GM12891 (cell line): ENCODE results near the gene OTUB1.

Experiments used
- DNase-seq: peaks from one replicate; pipeline ENCODE4 v3.0.0; 2011; ENCODE audit warnings: low spot score; ENCODE audit not compliant: insufficient read length
- FAIRE-seq: peaks from 2 replicates; lab custom pipeline; 2011; peaks lifted over from hg19 to GRCh38; lab: Jason Lieb, UNC
- PAX5 ChIP-seq: IDR thresholded peaks from 2 replicates; pipeline ENCODE4 v1.6.1; 2011; ENCODE audit warnings: low read length, moderate library complexity, mild to moderate bottlenecking; ENCODE audit not compliant: insufficient read depth, severe bottlenecking
- POLR2A ChIP-seq: IDR thresholded peaks from 2 replicates; pipeline ENCODE4 v1.6.1; 2011; ENCODE audit warnings: low read depth, low read length, control low read depth
- POLR2AphosphoS5 ChIP-seq: IDR thresholded peaks from 2 replicates; pipeline ENCODE4 v1.6.1; 2011; ENCODE audit warnings: low read depth, low read length, control low read depth
- POU2F2 ChIP-seq: IDR thresholded peaks from 2 replicates; pipeline ENCODE4 v1.6.1; 2011; ENCODE audit warnings: low read depth, mild to moderate bottlenecking, control low read depth, low read length, moderate library complexity
- SPI1 ChIP-seq: IDR thresholded peaks from 2 replicates; pipeline ENCODE4 v1.6.1; 2011; ENCODE audit warnings: low read depth, low read length, control low read depth
- TAF1 ChIP-seq: IDR thresholded peaks from 2 replicates; pipeline ENCODE4 v1.6.1; 2011; ENCODE audit warnings: low read depth, low read length, control low read depth

OTUB1 gene

DNA sequence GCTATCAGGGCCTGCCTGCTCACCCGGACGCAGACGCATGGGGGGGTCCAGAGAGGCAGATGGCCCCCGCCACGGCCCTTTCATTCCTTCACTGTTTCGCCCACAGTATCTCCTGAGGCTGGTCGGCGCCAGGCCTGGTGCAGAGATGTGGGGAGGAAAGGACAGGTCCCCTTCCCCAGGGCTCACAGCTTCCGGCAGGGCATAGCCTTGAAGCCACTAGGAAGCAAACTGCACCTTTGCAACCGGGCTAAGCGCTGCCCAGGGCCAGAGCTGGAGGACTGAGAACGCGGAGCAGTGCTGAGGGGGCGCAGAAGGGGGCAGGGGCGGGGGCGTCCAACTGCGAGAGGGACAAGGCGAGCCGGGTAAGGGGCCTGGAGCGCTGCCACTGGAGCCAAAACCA is 29.3 kb downstream of the OTUB1 start:
- DNase-seq, result no peak
- FAIRE-seq, result no peak
- TF ChIP-seq SPI1 (no peak), TAF1 (no peak), POLR2AphosphoS5 (no peak), POLR2A (no peak), PAX5 (no peak), POU2F2 (no peak)

- no peak for TF ChIP-seq PAX5
- TF ChIP-seq TAF1, result no peak
- TF ChIP-seq SPI1, result no peak
- TF ChIP-seq POU2F2, result no peak
- no peak for TF ChIP-seq POLR2AphosphoS5
- TF ChIP-seq POLR2A, result no peak
- no peak for DNase-seq
- no peak for FAIRE-seq
Measured at GRCh38 chr11:64015935-64016845, 30.0 kb downstream of the OTUB1 start.

DNA sequence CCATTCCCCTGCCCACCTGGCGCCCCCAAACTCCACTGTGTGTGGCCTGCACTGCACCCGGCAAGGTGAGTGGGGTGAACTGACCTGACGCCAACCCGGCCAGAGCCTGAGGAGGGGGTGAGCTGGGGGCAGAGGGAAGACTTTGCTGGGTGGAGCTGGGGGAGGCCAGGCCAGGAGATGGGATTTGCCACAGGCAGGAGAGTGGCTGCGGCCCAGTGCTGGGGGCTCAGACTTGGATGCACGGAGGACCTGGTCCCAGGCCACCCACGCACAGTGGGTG is 31.6 kb downstream of the OTUB1 start:
- TF ChIP-seq TAF1, result no peak
- no peak for TF ChIP-seq POU2F2
- TF ChIP-seq POLR2AphosphoS5, result no peak
- no peak for TF ChIP-seq PAX5
- no peak for TF ChIP-seq SPI1
- FAIRE-seq (no peak), DNase-seq (no peak)

- DNase-seq, result no peak
- no peak for FAIRE-seq
- no peak for TF ChIP-seq TAF1
- no peak for TF ChIP-seq POLR2AphosphoS5
- no peak for TF ChIP-seq SPI1
- no peak for TF ChIP-seq POLR2A
- no peak for TF ChIP-seq POU2F2
- no peak for TF ChIP-seq PAX5
Measured at GRCh38 chr11:64018310-64018709, 32.1 kb downstream of the OTUB1 start.

DNA sequence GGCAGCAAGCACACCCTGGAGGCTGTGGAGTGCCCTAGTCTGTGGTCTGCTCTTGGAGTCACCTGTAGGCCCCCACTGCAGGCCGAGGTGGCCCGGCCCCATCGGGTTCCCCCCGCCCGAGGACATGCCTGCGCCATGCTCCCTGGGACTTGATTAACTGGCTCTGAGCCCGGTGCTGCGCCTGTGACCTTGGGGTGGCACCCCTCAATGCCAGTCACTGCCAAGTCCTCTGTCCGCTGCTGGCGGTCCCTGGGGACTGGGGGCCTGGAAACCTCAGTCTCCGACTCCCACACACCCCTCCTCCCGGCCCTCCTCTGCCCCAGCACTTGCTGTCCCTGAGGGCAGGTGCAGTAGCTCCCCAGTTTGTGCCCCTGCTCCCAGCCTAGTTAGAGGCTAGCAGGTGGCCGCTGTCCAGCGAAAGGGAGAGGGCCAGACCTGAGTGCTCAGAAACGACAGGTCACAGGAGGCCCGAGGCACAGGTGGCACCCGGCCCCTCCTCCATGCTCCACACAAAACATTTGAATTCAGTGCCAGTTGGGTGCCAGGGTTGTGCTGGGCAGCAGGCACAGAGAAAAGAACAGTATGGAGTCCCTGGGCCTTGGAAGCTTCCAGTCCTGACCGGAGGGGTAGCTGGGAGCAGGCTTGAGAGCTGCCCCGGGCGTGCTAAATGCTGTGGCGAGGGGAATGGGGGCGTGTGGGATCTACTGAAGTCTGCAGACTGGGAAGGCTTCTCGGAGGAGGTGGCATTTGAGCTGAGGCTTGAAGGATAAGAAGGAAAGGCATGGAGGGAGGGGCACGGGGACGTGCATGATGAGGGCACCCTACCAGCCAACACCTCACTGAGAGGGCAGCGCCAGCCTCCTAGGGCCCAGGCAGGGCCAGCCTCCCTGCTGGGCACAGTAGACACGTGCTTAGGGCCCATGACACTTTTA is 33.1 kb downstream of the OTUB1 start:
- DNase-seq (no peak), FAIRE-seq (no peak)
- TF ChIP-seq SPI1 (no peak), POLR2A (no peak), POLR2AphosphoS5 (no peak), TAF1 (no peak), POU2F2 (no peak), PAX5 (no peak)

DNA sequence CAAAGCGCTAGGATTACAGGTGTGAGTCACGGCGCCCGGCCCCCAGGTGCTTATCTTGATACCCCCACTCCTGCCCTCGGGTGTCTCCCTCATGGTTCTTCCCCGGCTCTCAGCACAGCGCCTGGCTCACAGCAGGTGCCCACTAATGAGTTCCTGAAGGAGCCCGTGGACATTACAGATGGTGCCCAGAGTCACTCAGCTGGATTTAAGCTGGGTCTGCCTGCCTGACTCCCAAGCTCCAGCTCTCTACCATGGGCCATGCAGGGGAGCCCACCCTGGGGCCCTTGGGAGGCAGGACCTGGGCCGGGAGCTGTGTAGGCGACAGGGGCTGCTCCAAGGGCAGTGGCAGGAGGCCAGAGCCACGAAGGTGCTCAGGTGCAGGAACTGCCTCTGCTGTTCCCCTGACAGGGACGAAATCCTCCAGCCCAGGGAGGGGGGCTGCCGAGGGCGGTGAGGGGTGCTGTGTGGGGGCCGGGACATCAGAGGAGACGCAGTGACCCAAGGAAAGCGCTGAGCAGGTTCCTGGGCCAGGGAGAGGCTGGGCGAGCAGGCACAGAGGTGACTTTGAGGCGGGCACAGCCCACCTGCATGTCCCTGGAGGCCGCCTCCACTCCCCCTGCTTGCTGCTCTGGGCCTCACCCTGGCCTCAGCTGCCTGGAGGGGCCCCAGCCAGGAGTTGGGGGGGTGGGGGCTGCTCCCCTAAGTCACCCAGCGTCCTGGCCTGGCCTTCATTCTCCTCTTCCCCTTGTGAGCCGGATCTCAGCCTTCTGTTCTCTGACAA is 34.9 kb downstream of the OTUB1 start:
- FAIRE-seq, result no peak
- TF ChIP-seq POLR2A (no peak), PAX5 (no peak), POLR2AphosphoS5 (no peak), POU2F2 (no peak), SPI1 (no peak), TAF1 (no peak)
- DNase-seq, result no peak

GRCh38 chr11:64021757-64022093 is 35.5 kb downstream of the OTUB1 start:
- no peak for TF ChIP-seq PAX5
- no peak for TF ChIP-seq POU2F2
- TF ChIP-seq TAF1, result no peak
- no peak for TF ChIP-seq POLR2A
- no peak for TF ChIP-seq POLR2AphosphoS5
- no peak for TF ChIP-seq SPI1
- no peak for FAIRE-seq

GRCh38 chr11:64022125-64022784 is 36.0 kb downstream of the OTUB1 start:
- TF ChIP-seq SPI1 (no peak), POLR2A (no peak), POU2F2 (no peak), POLR2AphosphoS5 (no peak)
- DNase-seq (no peak), FAIRE-seq (no peak)

More at GRCh38 chr11:64021757-64022093, 35.5 kb downstream of the OTUB1 start:
- no peak for DNase-seq
